HUES48 (cell line): Measurements from ENCODE around the gene PPP1CA.

Experiments
- H3K27ac ChIP-seq: one replicate; pipeline ENCODE4 v1.7.0; 2013; ENCODE audit warnings: low read depth, low read length, inconsistent platforms
- H3K27me3 ChIP-seq: 2 replicates; pipeline ENCODE4 v1.6.1; 2013; ENCODE audit warnings: mild to moderate bottlenecking, low read length; ENCODE audit not compliant: control insufficient read depth, insufficient read depth
- H3K36me3 ChIP-seq: 2 replicates; pipeline ENCODE4 v1.6.1; 2013; ENCODE audit warnings: low read length; ENCODE audit not compliant: control insufficient read depth, insufficient read depth
- H3K4me1 ChIP-seq: 2 replicates; pipeline ENCODE4 v1.6.1; 2013; ENCODE audit warnings: mild to moderate bottlenecking, low read length; ENCODE audit not compliant: control insufficient read depth, insufficient read depth
- H3K4me3 ChIP-seq: 2 replicates; pipeline ENCODE4 v1.5.1; 2013; ENCODE audit warnings: mild to moderate bottlenecking, low read depth, low read length
- H3K9ac ChIP-seq: 2 replicates; pipeline ENCODE4 v1.6.1; 2013; ENCODE audit warnings: mild to moderate bottlenecking, low read depth, low read length, moderate library complexity
- H3K9me3 ChIP-seq: 2 replicates; pipeline ENCODE4 v1.6.1; 2013; ENCODE audit warnings: low read length; ENCODE audit not compliant: control insufficient read depth, insufficient read depth

Gene PPP1CA

GRCh38 chr11:67397536-67397935, 4.1 kb downstream of the PPP1CA start:
- H3K27me3 ChIP-seq, result no peaks in the 10 kb centered on the region
- no peaks in the 10 kb centered on the region for H3K9me3 ChIP-seq
- H3K4me1 ChIP-seq, result peaks cover 10% of the 10 kb centered on the region
- H3K36me3 ChIP-seq, result peaks cover 56% of the 10 kb centered on the region
- no peak overlapping the region for H3K4me3 ChIP-seq
- H3K27ac ChIP-seq, result peak overlapping the region; percentile 10
- no peak overlapping the region for H3K9ac ChIP-seq

DNA sequence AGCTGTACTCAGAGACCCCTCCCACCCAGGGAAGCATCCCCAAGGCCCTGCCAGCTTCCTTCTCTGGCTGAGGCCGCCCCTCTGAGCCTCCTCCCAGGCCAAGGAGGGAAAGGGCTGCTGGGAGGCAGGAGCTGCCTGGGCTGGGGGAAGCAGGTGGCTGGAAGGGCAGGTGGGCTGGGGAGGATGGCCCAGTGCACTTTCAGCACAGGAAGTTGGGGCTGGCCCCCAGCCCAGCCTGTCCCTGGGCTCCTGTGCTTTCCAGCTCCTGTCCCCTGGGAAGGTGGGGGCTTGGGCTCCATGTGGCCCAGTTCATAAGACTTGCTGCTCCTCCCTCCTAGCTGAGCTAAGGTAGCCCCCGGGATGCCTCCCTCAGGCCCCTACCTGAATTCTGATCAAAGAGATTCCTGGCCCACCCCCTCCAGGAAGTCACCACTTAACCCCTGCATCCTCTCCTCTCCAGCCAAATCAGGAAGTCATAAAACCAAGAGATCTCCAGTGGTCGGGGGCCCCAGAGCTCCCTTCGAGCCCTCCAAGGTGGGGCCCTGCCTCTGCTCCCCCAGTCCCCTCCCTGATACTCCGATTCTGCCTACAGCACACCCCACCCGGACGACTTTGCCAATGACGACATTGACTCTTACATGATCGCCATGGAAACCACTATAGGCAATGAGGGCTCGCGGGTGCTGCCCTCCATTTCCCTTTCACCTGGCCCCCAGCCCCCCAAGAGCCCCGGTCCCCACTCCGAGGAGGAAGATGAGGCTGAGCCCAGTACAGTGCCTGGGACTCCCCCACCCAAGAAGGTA, 4.9 kb downstream of the PPP1CA start:
- Histone ChIP-seq H3K36me3 (peaks cover 56% of the 10 kb centered on the region), H3K27me3 (no peaks in the 10 kb centered on the region), H3K9me3 (no peaks in the 10 kb centered on the region), H3K4me3 (no peak overlapping the region), H3K4me1 (peaks cover 11% of the 10 kb centered on the region; the same call in 1 of the 2 replicates), H3K9ac (no peak overlapping the region), H3K27ac (peak overlapping the region; percentile 33)

- Histone ChIP-seq H3K36me3 (peaks cover 56% of the 10 kb centered on the region), H3K4me3 (no peak overlapping the region), H3K27ac (no peak overlapping the region), H3K9me3 (no peaks in the 10 kb centered on the region), H3K4me1 (peaks cover 11% of the 10 kb centered on the region; the same call in 1 of the 2 replicates), H3K9ac (no peak overlapping the region), H3K27me3 (no peaks in the 10 kb centered on the region)
Observed at GRCh38 chr11:67396259-67396581, 5.4 kb downstream of the PPP1CA start.

- Histone ChIP-seq H3K27me3 (no peaks in the 10 kb centered on the region), H3K36me3 (peaks cover 56% of the 10 kb centered on the region), H3K9ac (no peak overlapping the region), H3K9me3 (no peaks in the 10 kb centered on the region), H3K4me3 (no peak overlapping the region), H3K4me1 (peaks cover 9% of the 10 kb centered on the region; the same call in 1 of the 2 replicates), H3K27ac (no peak overlapping the region)
Observed at GRCh38 chr11:67395555-67396258, 6.0 kb downstream of the PPP1CA start.

GRCh38 chr11:67393990-67394389, 7.7 kb downstream of the PPP1CA start:
- Histone ChIP-seq H3K9ac (no peak overlapping the region), H3K4me1 (peaks cover 6% of the 10 kb centered on the region; the same call in 1 of the 2 replicates), H3K27ac (no peak overlapping the region), H3K4me3 (no peak overlapping the region), H3K9me3 (no peaks in the 10 kb centered on the region), H3K36me3 (peaks cover 43% of the 10 kb centered on the region), H3K27me3 (no peaks in the 10 kb centered on the region)

DNA sequence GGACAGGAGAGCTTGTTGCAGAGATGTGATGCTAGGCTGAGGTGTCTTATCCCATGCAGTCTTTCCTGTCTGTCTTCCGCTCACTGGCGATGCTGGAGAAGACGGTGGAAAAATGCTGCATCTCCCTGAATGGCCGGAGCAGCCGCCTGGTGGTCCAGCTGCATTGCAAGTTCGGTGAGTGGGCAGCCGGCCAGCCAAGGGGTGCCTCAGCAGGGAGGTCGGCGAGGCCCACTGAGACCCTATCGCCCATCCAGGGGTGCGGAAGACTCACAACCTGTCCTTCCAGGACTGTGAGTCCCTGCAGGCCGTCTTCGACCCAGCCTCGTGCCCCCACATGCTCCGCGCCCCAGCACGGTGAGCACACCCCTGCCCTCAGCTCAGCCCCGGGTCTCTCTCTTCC, 8.2 kb downstream of the PPP1CA start:
- no peak overlapping the region for H3K4me3 ChIP-seq
- no peak overlapping the region for H3K27ac ChIP-seq
- no peak overlapping the region for H3K9ac ChIP-seq
- peaks cover 6% of the 10 kb centered on the region; the same call in 1 of the 2 replicates for H3K4me1 ChIP-seq
- no peaks in the 10 kb centered on the region for H3K27me3 ChIP-seq
- no peaks in the 10 kb centered on the region for H3K9me3 ChIP-seq
- peaks cover 37% of the 10 kb centered on the region for H3K36me3 ChIP-seq

DNA sequence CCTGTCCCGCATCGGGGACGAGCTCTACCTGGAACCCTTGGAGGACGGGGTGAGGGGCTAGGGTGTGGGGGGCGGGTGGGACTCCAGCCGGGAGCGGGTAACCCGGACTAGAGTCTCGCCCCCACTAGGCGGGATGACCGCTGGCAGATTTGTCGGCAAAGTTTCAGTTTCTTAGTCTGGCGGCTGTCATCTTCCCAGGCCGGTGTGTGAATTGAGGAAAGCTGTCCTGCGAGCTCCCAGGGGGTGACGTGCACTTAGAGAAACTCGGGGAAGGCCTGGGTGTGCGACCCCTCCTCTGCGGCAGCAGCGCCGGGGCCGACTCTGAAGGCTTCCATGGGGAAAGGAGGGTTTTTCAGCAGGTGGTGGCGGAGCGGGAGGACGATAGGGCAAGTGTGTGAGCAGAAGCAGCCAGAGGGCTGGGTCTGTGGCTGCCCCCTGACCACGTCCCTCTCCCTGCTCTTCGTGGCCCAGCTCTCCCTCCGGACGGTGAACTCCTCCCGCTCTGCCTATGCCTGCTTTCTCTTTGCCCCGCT, 9.4 kb downstream of the PPP1CA start:
- H3K9ac ChIP-seq, result peak overlapping the region; percentile 66; the same call in 1 of the 2 replicates
- peak overlapping the region; percentile 88 for H3K4me3 ChIP-seq
- peaks cover 25% of the 10 kb centered on the region for H3K36me3 ChIP-seq
- H3K27ac ChIP-seq, result no peak overlapping the region
- H3K27me3 ChIP-seq, result no peaks in the 10 kb centered on the region
- peaks cover 10% of the 10 kb centered on the region for H3K4me1 ChIP-seq
- no peaks in the 10 kb centered on the region for H3K9me3 ChIP-seq

GRCh38 chr11:67391304-67392182, 10.1 kb downstream of the PPP1CA start, which contains the start of gene RAD9A:
Gene RAD9A (plus strand): TSS chr11:67391986. CDS start chr11:67392045, 59 bp downstream.
- peaks cover 16% of the 10 kb centered on the region for H3K4me1 ChIP-seq
- H3K4me3 ChIP-seq, result peak within 1 kb of the TSS; percentile 88
- no peaks in the 10 kb centered on the region for H3K27me3 ChIP-seq
- H3K36me3 ChIP-seq, result peaks cover 24% of the 10 kb centered on the region
- H3K9me3 ChIP-seq, result no peaks in the 10 kb centered on the region
- peak within 1 kb of the TSS; percentile 86 for H3K9ac ChIP-seq
- peak within 1 kb of the TSS; percentile 68 for H3K27ac ChIP-seq

GRCh38 chr11:67390947-67391303, 10.7 kb downstream of the PPP1CA start:
- H3K4me1 ChIP-seq, result peaks cover 16% of the 10 kb centered on the region
- H3K27me3 ChIP-seq, result no peaks in the 10 kb centered on the region
- H3K9ac ChIP-seq, result peak overlapping the region; percentile 86
- H3K36me3 ChIP-seq, result peaks cover 20% of the 10 kb centered on the region
- H3K9me3 ChIP-seq, result no peaks in the 10 kb centered on the region
- H3K4me3 ChIP-seq, result peak overlapping the region; percentile 88
- peak overlapping the region; percentile 68 for H3K27ac ChIP-seq

GRCh38 chr11:67389477-67389876, 12.2 kb downstream of the PPP1CA start:
- no peak overlapping the region for H3K9ac ChIP-seq
- H3K4me3 ChIP-seq, result no peak overlapping the region
- no peaks in the 10 kb centered on the region for H3K9me3 ChIP-seq
- no peaks in the 10 kb centered on the region for H3K27me3 ChIP-seq
- H3K4me1 ChIP-seq, result peaks cover 16% of the 10 kb centered on the region
- peaks cover 10% of the 10 kb centered on the region for H3K36me3 ChIP-seq
- H3K27ac ChIP-seq, result no peak overlapping the region
